HG02938 (cell line): ENCODE data around the gene TMPRSS4.

Experiments
- ATAC-seq: cut with Tn5 transposase; IDR thresholded peaks from one replicate; pipeline ENCODE4 v1.9.1; 2021; ENCODE audit warnings: mild to moderate bottlenecking, moderate library complexity; ENCODE audit not compliant: unreplicated experiment

The TMPRSS4 gene

GRCh38 chr11:118152020-118152551 is 75.2 kb downstream of the TMPRSS4 start:
- no peak for ATAC-seq

GRCh38 chr11:118152552-118153471 is 75.9 kb downstream of the TMPRSS4 start, which contains the start of gene SCN4B:
TSS of gene SCN4B (minus strand) at chr11:118152823. CDS start at chr11:118152673, 150 bp downstream.
- ATAC-seq, result no peak

DNA sequence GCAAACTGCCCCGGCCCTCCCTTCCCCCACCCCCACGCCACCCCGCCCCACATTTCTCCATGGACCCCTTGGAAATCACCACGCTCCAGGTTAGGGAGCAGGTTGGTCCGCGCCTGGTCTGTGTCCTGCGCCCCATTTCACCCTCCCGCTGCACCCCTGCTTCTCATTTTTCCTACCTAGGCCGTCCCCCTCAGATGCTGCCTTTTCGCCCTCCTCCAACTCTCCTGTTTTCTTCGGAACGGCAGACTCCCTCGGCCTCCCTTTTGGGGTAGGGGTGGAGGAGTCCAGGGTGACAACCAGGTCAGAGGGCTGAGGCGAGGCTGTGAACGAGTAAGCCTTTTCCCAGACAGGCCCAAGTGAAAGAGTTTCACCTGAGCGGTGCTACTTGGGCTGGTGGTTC is 76.6 kb downstream of the TMPRSS4 start:
- ATAC-seq, result no peak

DNA sequence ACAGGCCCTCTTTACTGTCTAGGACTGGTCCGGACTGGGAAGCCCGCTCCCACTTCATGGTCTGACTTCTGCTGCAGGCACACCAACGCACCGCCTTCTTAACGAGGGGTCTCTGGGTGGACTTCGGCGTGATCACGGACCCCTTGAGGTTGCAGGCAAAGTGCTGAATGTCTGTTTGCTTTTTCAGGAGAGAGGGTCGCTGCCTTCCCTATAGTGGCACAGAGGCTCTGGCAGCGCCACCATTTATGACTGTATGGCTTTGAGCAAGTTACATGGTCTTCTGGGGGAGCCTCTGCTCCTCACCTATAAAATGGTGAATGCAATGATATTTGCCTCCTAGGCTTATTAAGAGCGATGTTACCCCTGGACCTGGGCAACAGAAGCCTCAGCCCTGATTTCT is 77.1 kb downstream of the TMPRSS4 start:
- no peak for ATAC-seq

DNA sequence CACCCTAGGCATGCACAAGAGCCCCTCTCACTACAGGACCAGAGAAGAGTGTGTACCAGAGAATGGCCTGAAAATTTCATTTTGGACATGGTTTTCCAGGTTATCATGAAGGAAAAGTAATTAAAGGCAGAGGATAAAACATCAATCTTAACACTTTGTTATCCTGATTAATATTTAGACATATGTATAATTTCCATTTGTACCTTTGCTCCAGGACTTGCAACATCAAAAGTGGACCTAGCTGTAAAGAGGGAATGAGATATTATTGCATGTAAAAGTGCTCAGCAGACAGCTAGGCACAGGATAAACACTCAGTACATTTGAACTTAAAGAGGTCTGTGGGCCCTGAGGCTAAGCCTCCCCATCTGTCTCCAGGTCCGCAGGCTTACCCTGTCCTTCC is 77.8 kb downstream of the TMPRSS4 start:
- ATAC-seq, result no peak

GRCh38 chr11:118155776-118156530 is 79.1 kb downstream of the TMPRSS4 start:
- no peak for ATAC-seq

DNA sequence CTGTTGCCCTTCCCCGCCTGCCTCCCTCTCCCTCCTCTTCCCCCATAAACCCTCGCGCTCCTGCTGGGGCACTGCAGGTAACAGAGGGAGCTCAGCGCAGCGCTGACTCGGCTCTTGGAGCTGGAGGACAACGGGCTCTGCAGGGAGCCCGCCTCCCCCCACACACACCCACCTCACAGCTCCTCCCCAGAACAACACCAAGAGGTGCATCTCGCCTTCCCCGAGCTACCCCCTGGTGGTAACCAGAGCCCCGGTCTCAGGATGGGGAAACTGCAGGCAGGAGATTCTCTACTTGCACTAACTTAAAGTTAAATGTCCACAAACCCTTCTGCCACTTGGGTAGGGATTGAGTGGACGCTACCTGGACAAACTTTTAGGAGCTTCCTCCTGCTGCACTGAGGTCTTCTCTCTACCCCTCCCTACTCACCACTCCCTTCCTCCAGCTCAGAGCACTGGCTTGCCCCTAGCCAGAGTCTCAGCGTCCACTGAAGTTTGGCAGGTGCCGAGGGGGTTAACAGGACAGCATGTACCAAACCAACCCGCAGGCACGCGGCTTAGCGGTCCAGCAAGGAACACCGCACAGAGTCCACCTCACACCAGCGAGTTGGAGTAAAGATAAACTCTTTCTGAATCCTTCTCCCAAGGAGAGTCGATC is 79.8 kb downstream of the TMPRSS4 start:
- ATAC-seq, result no peak

GRCh38 chr11:118157186-118157895 is 80.5 kb downstream of the TMPRSS4 start:
- ATAC-seq, result no peak

DNA sequence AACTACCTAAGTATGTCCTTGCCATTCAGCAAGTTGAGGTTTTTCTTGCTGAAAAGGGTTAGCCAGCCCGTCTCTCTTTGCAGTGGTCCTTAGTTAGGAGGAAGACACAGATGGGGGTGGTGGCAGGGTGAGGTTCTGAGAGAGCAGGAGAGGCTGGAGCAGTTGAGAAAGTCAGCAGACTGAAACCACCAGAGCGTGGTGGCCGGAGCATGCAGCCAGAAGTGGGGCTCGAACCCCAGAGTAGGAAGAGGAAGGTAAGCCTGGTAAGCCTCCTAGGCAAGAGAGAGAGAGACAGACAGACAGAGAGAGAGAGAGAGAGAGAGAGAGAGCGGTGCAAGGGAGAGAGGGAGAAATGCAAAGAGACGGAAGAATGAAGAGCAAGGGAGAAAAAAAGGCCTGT is 84.9 kb downstream of the TMPRSS4 start:
- ATAC-seq, result no peak

DNA sequence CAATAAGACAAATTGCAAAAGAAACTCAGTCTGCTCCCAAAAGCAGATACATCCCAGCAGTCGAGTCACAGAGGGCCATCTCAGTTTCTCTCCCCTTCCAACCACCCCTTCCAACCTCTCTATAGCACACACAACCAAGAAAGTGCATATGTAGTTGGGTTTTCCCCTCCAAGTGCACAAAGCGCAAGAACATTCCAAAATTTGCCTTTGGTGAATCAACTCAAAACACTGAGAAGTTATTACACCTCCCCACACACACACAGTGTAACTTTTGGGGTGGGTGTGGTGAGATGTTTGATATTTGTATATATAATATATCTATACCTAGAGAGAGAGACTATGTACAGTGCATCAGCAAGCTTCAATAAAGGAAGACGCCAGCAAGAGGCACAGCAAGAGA is 86.0 kb downstream of the TMPRSS4 start:
- no peak for ATAC-seq

DNA sequence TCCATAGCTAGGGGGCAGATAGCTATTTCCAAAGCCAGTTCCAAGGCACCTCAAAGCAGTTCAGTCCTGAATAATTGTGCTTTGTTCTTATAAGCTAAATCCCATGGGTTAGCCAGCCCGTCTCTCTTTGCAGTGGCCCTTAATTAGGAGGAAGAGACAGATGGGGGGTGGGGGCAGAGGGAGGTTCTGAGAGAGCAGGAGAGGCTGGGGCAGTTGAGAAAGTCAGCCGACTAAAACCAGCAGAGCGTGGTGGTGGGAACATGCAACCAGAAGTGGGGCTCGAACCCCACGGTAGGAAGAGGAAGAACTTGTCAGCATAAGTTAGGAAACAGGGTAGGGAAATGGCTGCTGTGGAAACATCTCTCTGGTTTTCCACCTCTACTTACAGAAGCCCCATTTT is 86.6 kb downstream of the TMPRSS4 start:
- no peak for ATAC-seq

DNA sequence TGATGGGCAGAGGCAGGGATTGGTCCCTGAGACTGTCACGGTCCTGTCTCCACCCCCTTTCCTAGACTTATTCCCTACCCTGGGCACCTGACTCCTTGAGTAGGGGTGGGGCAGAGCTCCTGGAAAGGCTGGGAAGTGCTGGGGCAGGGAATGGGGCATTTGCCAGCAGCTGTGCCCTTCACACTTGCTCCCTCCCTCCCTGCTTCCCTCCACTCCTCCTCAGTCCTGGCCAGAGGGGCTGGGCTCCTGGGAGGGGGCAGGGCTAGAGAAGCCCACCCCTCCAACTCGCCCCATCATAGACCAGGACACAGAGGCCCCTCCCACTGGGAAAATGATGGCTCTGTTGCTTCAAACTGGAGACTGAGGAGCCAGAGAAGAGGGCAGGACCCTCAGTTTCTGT is 88.0 kb downstream of the TMPRSS4 start:
- ATAC-seq, result no peak

DNA sequence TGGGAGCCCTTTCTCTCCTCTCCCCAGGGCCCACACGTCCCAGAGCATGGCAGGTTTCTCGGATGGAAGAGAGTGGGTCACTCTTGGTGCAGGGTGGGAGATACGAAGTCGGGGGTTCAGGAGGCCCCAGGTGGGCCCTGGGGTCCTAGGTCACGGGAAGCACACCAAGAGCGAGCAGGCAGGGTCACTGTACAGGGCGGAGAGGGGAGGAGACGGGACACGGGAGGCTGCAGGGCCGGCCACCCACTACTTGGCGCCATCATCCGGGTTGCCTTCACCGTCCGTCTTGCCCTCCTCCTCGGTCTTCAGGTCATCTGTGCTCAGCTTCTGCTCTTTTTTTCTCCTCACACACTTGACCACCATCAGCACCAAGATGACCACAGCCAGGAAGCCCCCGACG is 89.8 kb downstream of the TMPRSS4 start:
- no peak for ATAC-seq

DNA sequence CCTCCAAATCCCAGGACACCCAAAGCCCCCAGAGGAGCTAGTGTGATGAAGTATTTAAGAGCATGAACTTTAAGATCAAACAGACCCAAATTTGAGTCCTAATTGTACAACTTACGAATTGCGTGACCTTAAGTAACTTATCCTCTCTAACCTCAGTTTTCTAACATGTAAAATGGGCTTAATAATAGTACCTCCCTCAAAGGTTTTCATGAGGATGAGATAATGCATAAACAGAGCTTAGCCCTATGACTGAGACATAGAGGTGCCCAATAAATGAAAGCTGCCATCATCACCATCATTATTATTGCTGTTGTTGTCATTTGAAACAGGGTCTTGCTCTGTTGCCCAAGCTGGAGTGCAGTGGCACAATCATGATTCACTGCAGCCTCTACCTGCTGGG is 90.4 kb downstream of the TMPRSS4 start:
- ATAC-seq, result no peak

DNA sequence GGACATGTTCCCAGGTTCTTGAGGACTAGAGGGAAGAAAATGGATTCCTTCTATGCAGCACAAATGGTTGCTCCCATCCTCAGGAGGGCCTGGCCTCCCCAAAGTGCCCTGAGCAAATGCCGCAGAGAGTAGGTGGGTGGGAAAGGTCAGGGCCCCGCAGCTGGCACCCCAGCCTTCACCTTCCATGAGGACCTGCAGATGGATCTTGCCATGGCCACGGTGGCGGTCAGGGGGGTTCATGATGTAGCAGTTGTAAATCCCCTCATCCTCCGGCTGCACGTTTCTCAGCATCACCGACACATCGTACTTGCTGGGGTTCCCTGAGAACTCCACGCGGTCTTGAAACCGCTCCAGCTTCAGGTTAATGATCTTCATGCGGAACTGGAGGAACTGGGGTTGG is 91.0 kb downstream of the TMPRSS4 start:
- ATAC-seq, result no peak

GRCh38 chr11:118168316-118168715 is 91.4 kb downstream of the TMPRSS4 start:
- no peak for ATAC-seq

GRCh38 chr11:118168751-118169150 is 91.9 kb downstream of the TMPRSS4 start:
- ATAC-seq, result no peak

- no peak for ATAC-seq
Measured at GRCh38 chr11:118169300-118170140, 92.6 kb downstream of the TMPRSS4 start.

GRCh38 chr11:118170231-118170630 is 93.4 kb downstream of the TMPRSS4 start:
- no peak for ATAC-seq

DNA sequence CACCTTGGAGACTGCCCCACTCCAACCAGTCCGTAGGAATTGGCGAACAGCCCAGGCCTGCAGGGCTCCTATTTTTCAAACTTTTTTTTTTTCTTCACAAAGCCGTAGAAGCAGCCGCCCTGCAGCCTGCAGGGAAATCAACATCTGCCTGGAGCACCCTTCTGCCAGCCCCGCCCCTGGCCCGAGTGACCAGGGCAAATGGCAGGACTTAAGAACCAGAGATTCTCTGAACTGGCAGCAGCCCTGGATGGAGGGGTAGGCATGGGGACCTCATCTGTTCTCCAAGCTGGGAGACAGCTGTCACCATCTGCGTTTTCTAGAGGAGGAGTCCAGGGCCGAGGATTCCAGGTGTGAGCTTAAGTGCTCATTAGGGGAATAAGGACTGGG is 94.0 kb downstream of the TMPRSS4 start:
- no peak for ATAC-seq
